ENCODE data around the gene CDK19. TPM values are rescaled to one million over a fixed set of nuclear protein-coding genes. Genes with fewer than 3 reads are reported as not detected.
A peak's percentile ranks its signal among the peaks of the same experiment; 100 is the strongest.

The CDK19 gene
- polyA plus RNA-seq, 1 experiment: 21.4 TPM

DNA sequence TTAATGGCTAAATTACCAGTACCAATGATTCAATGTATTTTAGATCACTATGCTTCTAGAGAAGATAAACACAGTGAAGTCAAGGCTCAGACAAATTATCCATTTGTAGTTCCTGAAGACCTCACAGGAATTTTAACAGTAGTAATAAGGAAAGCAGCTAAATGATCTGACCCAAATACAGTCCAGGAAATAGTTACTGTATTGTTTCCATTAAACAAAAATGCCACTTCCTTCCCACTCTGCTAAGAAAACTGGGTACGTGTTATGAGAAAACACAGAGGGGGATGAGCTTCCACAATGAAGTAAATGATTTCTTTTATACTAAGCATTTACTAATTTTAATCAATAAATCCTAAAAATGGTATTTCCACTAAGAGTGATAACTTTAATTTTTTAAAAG is 127.9 kb downstream of the CDK19 start:
- no peaks in the 10 kb centered on the region for H3K27me3 ChIP-seq (ENCODE audit: control insufficient read depth, insufficient read depth, low read length)
- no peak for DNase-seq (ENCODE audit: low read depth, low spot score)
- TF ChIP-seq, protein P1, sequence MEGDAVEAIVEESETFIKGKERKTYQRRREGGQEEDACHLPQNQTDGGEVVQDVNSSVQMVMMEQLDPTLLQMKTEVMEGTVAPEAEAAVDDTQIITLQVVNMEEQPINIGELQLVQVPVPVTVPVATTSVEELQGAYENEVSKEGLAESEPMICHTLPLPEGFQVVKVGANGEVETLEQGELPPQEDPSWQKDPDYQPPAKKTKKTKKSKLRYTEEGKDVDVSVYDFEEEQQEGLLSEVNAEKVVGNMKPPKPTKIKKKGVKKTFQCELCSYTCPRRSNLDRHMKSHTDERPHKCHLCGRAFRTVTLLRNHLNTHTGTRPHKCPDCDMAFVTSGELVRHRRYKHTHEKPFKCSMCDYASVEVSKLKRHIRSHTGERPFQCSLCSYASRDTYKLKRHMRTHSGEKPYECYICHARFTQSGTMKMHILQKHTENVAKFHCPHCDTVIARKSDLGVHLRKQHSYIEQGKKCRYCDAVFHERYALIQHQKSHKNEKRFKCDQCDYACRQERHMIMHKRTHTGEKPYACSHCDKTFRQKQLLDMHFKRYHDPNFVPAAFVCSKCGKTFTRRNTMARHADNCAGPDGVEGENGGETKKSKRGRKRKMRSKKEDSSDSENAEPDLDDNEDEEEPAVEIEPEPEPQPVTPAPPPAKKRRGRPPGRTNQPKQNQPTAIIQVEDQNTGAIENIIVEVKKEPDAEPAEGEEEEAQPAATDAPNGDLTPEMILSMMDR (IDR thresholded peaks at IDR 0.05; ENCODE audit: low read depth, low read length): no peak
- H3K27ac ChIP-seq (ENCODE audit: low read depth, low read length): no peak overlapping the region
- no peaks in the 10 kb centered on the region for H3K9me3 ChIP-seq (ENCODE audit: control insufficient read depth, insufficient read depth, low read length)
- no peak overlapping the region for H3K4me3 ChIP-seq (ENCODE audit: low read depth, low read length)
- ChIA-PET POLR2A (no interaction called here), CTCF (interaction anchor here (0.6 kb wide), 1 partner anchor 13 kb away, joined by 3 read pairs; no protein-coding TSS in a partner anchor)

DNA sequence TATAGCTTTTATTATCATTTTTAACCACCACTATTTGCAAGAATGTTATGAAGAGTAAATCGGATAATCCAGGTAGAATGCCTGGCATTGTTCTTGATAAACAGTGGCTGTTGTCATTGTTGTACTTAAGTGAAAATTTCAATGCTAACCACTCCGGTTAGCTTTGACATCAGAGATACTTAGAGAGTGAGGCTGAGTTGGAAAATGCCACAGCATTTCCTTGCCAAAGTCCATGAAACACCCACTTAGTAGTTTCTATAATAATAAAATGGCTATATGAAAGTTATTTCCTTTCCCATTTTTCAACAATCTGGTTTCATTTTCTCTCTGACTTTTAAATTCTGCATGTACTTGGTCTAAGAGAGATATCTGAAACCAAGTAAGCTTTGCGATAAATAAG is 132.0 kb downstream of the CDK19 start:
- TF ChIP-seq, protein P1 (IDR thresholded peaks at IDR 0.05; ENCODE audit: low read depth, low read length): no peak
- H3K9me3 ChIP-seq (ENCODE audit: control insufficient read depth, insufficient read depth, low read length): no peaks in the 10 kb centered on the region
- ChIA-PET CTCF (interaction anchor here (0.6 to 3.6 kb wide), 32 partner anchors 10 to 1167 kb away, joined by 3 to 47 read pairs (median 5); partner anchors contain the start of genes AMD1 and RPF2), POLR2A (interaction anchor here (3.6 kb wide), 1 partner anchor 191 kb away, joined by 26 read pairs; the partner anchor contains the start of gene AMD1)
- no peak overlapping the region for H3K27ac ChIP-seq (ENCODE audit: low read depth, low read length)
- no peak for DNase-seq (ENCODE audit: low read depth, low spot score)
- no peak overlapping the region for H3K4me3 ChIP-seq (ENCODE audit: low read depth, low read length)
- H3K27me3 ChIP-seq (ENCODE audit: control insufficient read depth, insufficient read depth, low read length): no peaks in the 10 kb centered on the region

DNA sequence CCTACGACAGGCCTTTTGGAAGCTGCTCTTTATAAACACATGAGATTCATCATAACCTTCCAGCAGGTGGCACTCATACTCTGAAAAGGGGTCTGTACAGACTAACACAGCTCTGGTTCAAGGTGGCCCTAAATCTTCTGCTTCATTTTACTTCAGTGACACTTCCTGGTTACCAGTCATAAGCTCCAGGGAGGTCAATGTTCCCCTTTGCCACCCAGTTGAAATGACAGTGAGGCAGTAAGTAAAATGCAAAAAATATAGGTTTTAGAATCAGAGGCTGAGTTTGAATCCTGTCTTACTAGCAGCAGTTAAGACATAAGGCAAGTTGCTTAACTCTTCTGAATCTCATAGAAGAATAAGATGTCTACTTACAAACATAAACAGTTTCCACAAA is 132.8 kb downstream of the CDK19 start:
- Histone ChIP-seq H3K4me3 (ENCODE audit: low read depth, low read length) (no peak overlapping the region), H3K27ac (ENCODE audit: low read depth, low read length) (no peak overlapping the region), H3K9me3 (ENCODE audit: control insufficient read depth, insufficient read depth, low read length) (no peaks in the 10 kb centered on the region), H3K27me3 (ENCODE audit: control insufficient read depth, insufficient read depth, low read length) (no peaks in the 10 kb centered on the region)
- TF ChIP-seq, protein P1 (IDR thresholded peaks at IDR 0.05; ENCODE audit: low read depth, low read length): peak; percentile 74
- POLR2A ChIA-PET: interaction anchor here (1.0 to 3.6 kb wide), 4 partner anchors 132 to 196 kb away, joined by 3 to 26 read pairs (median 5); partner anchors contain the start of gene AMD1
- CTCF ChIA-PET: interaction anchor here (0.6 to 3.6 kb wide), 47 partner anchors 8 to 329 kb away, joined by 3 to 47 read pairs (median 5); partner anchors contain the start of genes AMD1, CDK19, GTF3C6 and RPF2
- DNase-seq (ENCODE audit: low read depth, low spot score): peak; percentile 47

DNA sequence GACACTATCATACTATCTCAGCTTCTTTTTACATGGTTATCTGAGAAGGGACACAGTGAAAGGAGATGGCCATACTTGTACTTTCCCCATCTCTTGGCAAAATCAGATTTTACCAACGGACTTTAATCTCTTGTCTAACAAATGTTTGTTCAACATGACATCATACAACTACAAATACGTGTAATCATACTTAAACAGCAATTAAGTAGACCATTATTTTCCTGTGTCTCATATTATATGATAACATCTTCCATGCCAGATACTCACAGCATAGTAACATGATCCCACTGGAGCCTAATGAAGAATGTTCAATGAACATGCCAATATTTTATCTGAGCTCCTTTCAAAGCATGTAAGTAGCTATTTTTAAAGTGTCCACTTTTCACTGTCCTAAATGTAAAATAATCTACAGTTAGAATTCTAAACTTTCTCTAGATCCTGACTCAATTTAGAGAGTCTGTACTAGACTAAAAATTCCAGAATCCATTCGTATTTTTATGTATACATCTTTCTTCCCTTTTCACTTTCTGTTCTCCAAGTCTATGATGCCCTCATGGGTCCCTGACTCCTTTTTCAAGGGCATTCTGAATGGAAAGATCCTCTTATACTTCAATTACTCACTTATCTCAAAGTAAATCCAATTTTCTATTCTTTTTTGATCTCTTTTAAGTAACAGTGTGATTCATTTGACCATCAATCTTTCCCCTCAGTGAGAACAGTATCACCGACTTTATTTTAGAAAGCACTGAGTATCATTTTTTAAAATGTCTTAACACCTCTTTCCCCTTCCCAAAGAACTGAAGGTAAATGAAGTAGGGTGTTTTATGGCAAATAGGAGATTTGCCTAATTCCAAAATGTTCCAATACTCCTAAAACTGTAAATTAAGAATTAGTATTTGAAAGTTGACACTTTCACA is 133.5 kb downstream of the CDK19 start:
- TF ChIP-seq, protein P1 (IDR thresholded peaks at IDR 0.05; ENCODE audit: low read depth, low read length): no peak

DNA sequence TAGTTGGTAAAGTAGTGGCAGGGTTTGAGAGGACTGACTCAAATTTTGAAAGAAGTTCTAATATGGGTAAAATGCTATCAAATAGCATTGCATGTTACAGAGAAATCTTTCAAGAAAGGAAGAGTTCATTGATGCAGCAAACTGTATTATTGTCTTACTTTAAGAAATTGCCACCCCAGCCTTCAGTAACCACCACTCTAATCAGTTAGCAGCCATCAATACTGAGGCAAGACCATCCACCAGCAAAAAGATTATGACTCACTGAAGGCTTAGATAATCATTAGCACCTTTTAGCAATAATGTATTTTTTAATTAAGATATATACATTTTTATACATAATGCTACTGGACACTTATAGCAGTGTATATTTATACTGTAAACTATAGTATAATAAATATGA is 138.9 kb downstream of the CDK19 start:
- CTCF ChIA-PET: no interaction called here
- no peak overlapping the region for H3K4me3 ChIP-seq (ENCODE audit: low read depth, low read length)
- DNase-seq (ENCODE audit: low read depth, low spot score): no peak
- TF ChIP-seq, protein P1 (IDR thresholded peaks at IDR 0.05; ENCODE audit: low read depth, low read length): no peak
- no peaks in the 10 kb centered on the region for H3K9me3 ChIP-seq (ENCODE audit: control insufficient read depth, insufficient read depth, low read length)
- H3K27me3 ChIP-seq (ENCODE audit: control insufficient read depth, insufficient read depth, low read length): no peaks in the 10 kb centered on the region
- H3K27ac ChIP-seq (ENCODE audit: low read depth, low read length): no peak overlapping the region
- POLR2A ChIA-PET: no interaction called here

More for the DNA sequence above, 133.5 kb downstream of the CDK19 start:
- H3K27ac ChIP-seq (ENCODE audit: low read depth, low read length): no peak overlapping the region
- ChIA-PET POLR2A (interaction anchor here (1.0 to 3.6 kb wide), 4 partner anchors 133 to 197 kb away, joined by 3 to 26 read pairs (median 5); partner anchors contain the start of gene AMD1), CTCF (interaction anchor here (0.5 to 3.6 kb wide), 45 partner anchors 8 to 329 kb away, joined by 3 to 47 read pairs (median 6); partner anchors contain the start of genes AMD1, CDK19, GTF3C6 and RPF2)
- no peaks in the 10 kb centered on the region for H3K27me3 ChIP-seq (ENCODE audit: control insufficient read depth, insufficient read depth, low read length)
- no peak for DNase-seq (ENCODE audit: low read depth, low spot score)
- no peaks in the 10 kb centered on the region for H3K9me3 ChIP-seq (ENCODE audit: control insufficient read depth, insufficient read depth, low read length)
- no peak overlapping the region for H3K4me3 ChIP-seq (ENCODE audit: low read depth, low read length)
